ENCODE measurements around the gene TEX2.

- no peak for TF ChIP-seq CTCF (IDR thresholded peaks at IDR 0.05)
- TF ChIP-seq POLR2AphosphoS5 (IDR thresholded peaks at IDR 0.05; ENCODE audit: low read depth, low read length): no peak
- TF ChIP-seq REST (IDR thresholded peaks at IDR 0.05; ENCODE audit: insufficient read depth in 1 of 2, low read depth in 2 of 2, low read length in 1 of 2): no peak
- no peak for TF ChIP-seq SIN3A (IDR thresholded peaks at IDR 0.05; ENCODE audit: borderline replicate concordance, insufficient read depth, low read depth, low read length)
Observed at GRCh38 chr17:64185101-64185500, 78.0 kb downstream of the TEX2 start.

All from Panc1 (cell line).